IMR-90 (cell line): ENCODE measurements around the gene ELFN2. TPM values are rescaled to one million over a fixed set of nuclear protein-coding genes. Genes with fewer than 3 reads are reported as not detected.

Source experiments
- ATAC-seq: fragments of 200-7000 bp; cut with Tn5 transposase; 2 replicates; pipeline ENCODE4 v1.9.1; 2020; ENCODE audit warnings: low read depth, mild to moderate bottlenecking, moderate library complexity
- BruUV-seq: library from RNA; stranded (reverse); fragments of 400-500 nt; replicated peaks from 2 replicates; lab custom pipeline; 2021; lab: Mats Ljungman, UMichigan
- CTCF ChIA-PET: fragments of 300-600 bp; formaldehyde crosslinking; extraction: SDS; loops from one replicate; lab custom pipeline; 2021; ENCODE audit warnings: antibody characterized with exemption; lab: Yijun Ruan, JAX
- POLR2A ChIA-PET: fragments of 300-600 bp; sonication (Branson Sonifier 250); formaldehyde crosslinking; loops from one replicate; lab custom pipeline; 2022; ENCODE audit warnings: antibody characterized with exemption; ENCODE audit not compliant: unreplicated experiment; lab: Charles Lee
- DNase-seq: peaks from one replicate; pipeline ENCODE4 v3.0.0; 2013
- H2AFZ ChIP-seq: replicated peaks from 2 replicates; pipeline ENCODE3; 2013; ENCODE audit warnings: low read length, mild to moderate bottlenecking; ENCODE audit not compliant: poor library complexity
- H2AK5ac ChIP-seq: 2 replicates; pipeline ENCODE4 v1.6.1; 2013; ENCODE audit warnings: low read depth, low read length, inconsistent platforms
- H2AK9ac ChIP-seq: replicated peaks from 2 replicates; pipeline ENCODE3; 2013; ENCODE audit warnings: mild to moderate bottlenecking, low read depth, low read length, moderate library complexity; ENCODE audit not compliant: poor library complexity
- H2BK120ac ChIP-seq: 2 replicates; pipeline ENCODE4 v1.6.1; 2013; ENCODE audit warnings: low read depth, low read length, inconsistent platforms
- H2BK15ac ChIP-seq: 3 replicates; pipeline ENCODE4 v1.6.1; 2013; ENCODE audit warnings: low read depth, low read length, inconsistent platforms
- H2BK20ac ChIP-seq: 2 replicates; pipeline ENCODE4 v1.6.1; 2013; ENCODE audit warnings: low read depth, mild to moderate bottlenecking, inconsistent platforms, low read length, moderate library complexity
- H2BK5ac ChIP-seq: 2 replicates; pipeline ENCODE4 v1.6.1; 2013; ENCODE audit warnings: mild to moderate bottlenecking, low read depth, low read length, inconsistent platforms; ENCODE audit not compliant: poor library complexity, severe bottlenecking
- H3K14ac ChIP-seq: replicated peaks from 2 replicates; pipeline ENCODE4 v1.6.1; 2013; ENCODE audit warnings: low read depth, low read length, inconsistent platforms
- H3K18ac ChIP-seq: 2 replicates; pipeline ENCODE4 v1.6.1; 2013; ENCODE audit warnings: low read depth, low read length, control low read depth
- H3K23ac ChIP-seq: 2 replicates; pipeline ENCODE4 v1.6.1; 2013; ENCODE audit warnings: low read depth, low read length, inconsistent platforms
- H3K27ac ChIP-seq: 2 replicates; pipeline ENCODE4 v1.5.1; 2013; ENCODE audit warnings: mild to moderate bottlenecking, control low read depth, low read length; ENCODE audit not compliant: insufficient read depth
- H3K27me3 ChIP-seq: 2 replicates; pipeline ENCODE4 v1.6.1; 2013; ENCODE audit warnings: low read length; ENCODE audit not compliant: control insufficient read depth, insufficient read depth
- H3K36me3 ChIP-seq: 2 replicates; pipeline ENCODE4 v1.6.1; 2013; ENCODE audit warnings: low read length, mixed read lengths; ENCODE audit not compliant: control insufficient read depth, insufficient read depth
- H3K4ac ChIP-seq: 2 replicates; pipeline ENCODE4 v1.6.1; 2013; ENCODE audit warnings: low read depth, low read length, inconsistent platforms
- H3K4me1 ChIP-seq: 2 replicates; pipeline ENCODE4 v1.6.1; 2013; ENCODE audit warnings: low read length, mixed read lengths; ENCODE audit not compliant: control insufficient read depth, insufficient read depth
- H3K4me2 ChIP-seq: 2 replicates; pipeline ENCODE4 v1.6.1; 2013; ENCODE audit warnings: low read depth, mild to moderate bottlenecking, control low read depth, low read length, moderate library complexity
- H3K4me3 ChIP-seq: 2 replicates; pipeline ENCODE4 v1.5.1; 2013; ENCODE audit warnings: low read depth, mild to moderate bottlenecking, control low read depth, low read length, moderate library complexity; ENCODE audit not compliant: insufficient read depth
- H3K56ac ChIP-seq: 2 replicates; pipeline ENCODE4 v1.6.1; 2013; ENCODE audit warnings: low read length, inconsistent platforms; ENCODE audit not compliant: insufficient read depth; ENCODE audit errors: extremely low read depth
- H3K79me1 ChIP-seq, 2 experiments: 2 replicates each; pipeline ENCODE4 v1.6.1; 2013; ENCODE audit warnings: low read length in 2 of 2, inconsistent platforms in 1 of 2, low read depth in 1 of 2
- H3K9ac ChIP-seq: 2 replicates; pipeline ENCODE4 v1.6.1; 2013; ENCODE audit warnings: low read depth, low read length, control low read depth
- H3K9me1 ChIP-seq: 2 replicates; pipeline ENCODE4 v1.6.1; 2013; ENCODE audit warnings: low read length, inconsistent platforms; ENCODE audit not compliant: insufficient read depth
- H3K9me3 ChIP-seq: 2 replicates; pipeline ENCODE4 v1.6.1; 2013; ENCODE audit warnings: low read length; ENCODE audit not compliant: control insufficient read depth, insufficient read depth
- H4K20me1 ChIP-seq: 2 replicates; pipeline ENCODE4 v1.6.1; 2013; ENCODE audit warnings: low read length, inconsistent platforms; ENCODE audit not compliant: insufficient read depth
- H4K5ac ChIP-seq: 2 replicates; pipeline ENCODE4 v1.6.1; 2013; ENCODE audit warnings: mild to moderate bottlenecking, low read depth, low read length, control low read depth
- H4K8ac ChIP-seq, 2 experiments: 2 replicates each; pipeline ENCODE4 v1.6.1; 2013; ENCODE audit warnings: low read depth in 2 of 2, low read length in 2 of 2, control low read depth in 1 of 2, inconsistent platforms in 1 of 2
- H4K91ac ChIP-seq: 2 replicates; pipeline ENCODE4 v1.6.1; 2013; ENCODE audit warnings: low read depth, low read length, inconsistent platforms; ENCODE audit not compliant: insufficient read depth
- BHLHE40 ChIP-seq: fragments of 150-350 bp; IDR thresholded peaks from 2 replicates; pipeline ENCODE4 v1.6.1; 2016; ENCODE audit warnings: mild to moderate bottlenecking, low read depth, low read length
- CHD1 ChIP-seq: IDR thresholded peaks from 2 replicates; pipeline ENCODE4 v1.6.1; 2012; ENCODE audit warnings: low read depth, low read length, improper control_type of control experiment
- CTCF ChIP-seq: conservative IDR thresholded peaks from 2 replicates; pipeline ENCODE4 v1.5.1; 2012; ENCODE audit warnings: mild to moderate bottlenecking, low read depth, low read length, improper control_type of control experiment
- FOS ChIP-seq: fragments of 150-350 bp; IDR thresholded peaks from 2 replicates; pipeline ENCODE4 v1.6.1; 2016; ENCODE audit warnings: low read depth, low read length
- MAFK ChIP-seq: IDR thresholded peaks from 2 replicates; pipeline ENCODE4 v1.6.1; 2012; ENCODE audit warnings: low read depth, low read length, improper control_type of control experiment
- MAZ ChIP-seq: IDR thresholded peaks from 2 replicates; pipeline ENCODE4 v1.6.1; 2012; ENCODE audit warnings: low read depth, mild to moderate bottlenecking, low read length, improper control_type of control experiment, moderate library complexity, borderline replicate concordance
- POLR2A ChIP-seq: IDR thresholded peaks from 2 replicates; pipeline ENCODE4 v1.6.1; 2012; ENCODE audit warnings: mild to moderate bottlenecking, low read depth, low read length
- RAD21 ChIP-seq: IDR thresholded peaks from 2 replicates; pipeline ENCODE4 v1.6.1; 2012; ENCODE audit warnings: low read length, improper control_type of control experiment
- RCOR1 ChIP-seq: IDR thresholded peaks from 2 replicates; pipeline ENCODE4 v1.6.1; 2012; ENCODE audit warnings: mild to moderate bottlenecking, low read length, improper control_type of control experiment; ENCODE audit not compliant: insufficient replicate concordance
- RFX5 ChIP-seq: IDR thresholded peaks from 2 replicates; pipeline ENCODE4 v1.8.0; 2012; ENCODE audit warnings: low read depth, mild to moderate bottlenecking, low read length, moderate library complexity
- SMC3 ChIP-seq: fragments of 150-350 bp; IDR thresholded peaks from 2 replicates; pipeline ENCODE4 v1.6.1; 2016; ENCODE audit warnings: low read depth, mild to moderate bottlenecking, antibody characterized with exemption, low read length, moderate library complexity
- WGBS, 2 experiments: methylation state at CpG; one replicate each; pipeline versions ENCODE4 v1.1.5 to v1.1.7; 2013; ENCODE audit warnings: missing lambda C conversion rate in 2 of 2; ENCODE audit not compliant: insufficient read length in 1 of 2; ENCODE audit errors: extremely low coverage in 2 of 2; 5-methylcytosine and 5-hydroxymethylcytosine counted together
- dilution Hi-C: fragments of 300-500 bp; cut with HindIII; formaldehyde crosslinking; loops from one replicate; pipeline ENCODE4 v1.14.3; 2018; ENCODE audit warnings: low sequenced_read_pairs; ENCODE audit not compliant: unreplicated experiment
- in situ Hi-C: fragments of 300-500 bp; cut with MboI; formaldehyde crosslinking; loops from 3 replicates; pipeline ENCODE4 v1.14.3; 2019; ENCODE audit warnings: low sequenced_read_pairs, inconsistent platforms, mixed read lengths
- intact Hi-C: fragments of 100-400 bp; cut with micrococcal nuclease; formaldehyde crosslinking; loops from 2 replicates; pipeline ENCODE4 v1.10.0; 2022
- polyA plus RNA-seq, 3 experiments: library from polyadenylated mRNA; depleted of rRNA; stranded (reverse); fragments of >200 nt; gene quantifications; 2 replicates each; pipeline ENCODE4 v1.2.3, GENCODE V29; 2012; ENCODE audit warnings: low replicate concordance in 1 of 3
- total RNA-seq: library from RNA; depleted of rRNA; stranded (reverse); fragments of >200 nt; gene quantifications from 2 replicates; pipeline ENCODE4 v1.2.3, GENCODE V29; 2012

The ELFN2 gene
- total and polyA plus RNA-seq, 2 of the 4 experiments (the other 2 are of a cell fraction): 0.72 to 5.0 TPM

- Histone ChIP-seq H3K36me3 (no peaks in the 10 kb centered on the region), H3K9ac (no peak overlapping the region), H3K18ac (no peak overlapping the region), H3K9me1 (peaks cover 8% of the 10 kb centered on the region), H3K4me1 (peaks cover 9% of the 10 kb centered on the region), H2AK9ac (no peak overlapping the region), H3K4me2 (no peak overlapping the region), H3K27me3 (peaks cover 6% of the 10 kb centered on the region; the same call in 1 of the 2 replicates), H4K5ac (no peak overlapping the region), H3K14ac (no peak overlapping the region), H2AFZ (no peak overlapping the region), H2BK5ac (no peak overlapping the region), H3K27ac (no peak overlapping the region), H4K8ac (no peak overlapping the region), H4K91ac (no peak overlapping the region), H2AK5ac (no peak overlapping the region), H3K56ac (no peak overlapping the region), H3K9me3 (no peaks in the 10 kb centered on the region), H3K79me1 (no peaks in the 10 kb centered on the region), H4K20me1 (no peaks in the 10 kb centered on the region), H3K4me3 (no peak overlapping the region), H2BK15ac (no peak overlapping the region), H2BK120ac (no peak overlapping the region), H2BK20ac (no peak overlapping the region), H3K23ac (no peak overlapping the region), H3K4ac (no peak overlapping the region)
- no TSS peak for BruUV-seq
- CTCF ChIA-PET: no interaction called here
- ATAC-seq (no peak), DNase-seq (no peak)
- dilution Hi-C loops (no loop called here), in situ Hi-C loops (no loop called here), intact Hi-C loops (no loop called here)
- POLR2A ChIA-PET: no interaction called here
- WGBS, 2 experiments: no CpG with 5 or more reads among the region's 19 CpGs
- TF ChIP-seq MAFK (no peak), RFX5 (no peak), MAZ (no peak), BHLHE40 (no peak), CHD1 (no peak), RAD21 (no peak), FOS (no peak), POLR2A (no peak), RCOR1 (no peak), SMC3 (no peak), CTCF (no peak)
These were observed 78.0 kb downstream of the ELFN2 start for GRCh38 chr22:37349043-37349814.
